ENCODE data around the gene SUFU. TPM values are rescaled to one million over a fixed set of nuclear protein-coding genes. Genes with fewer than 3 reads are reported as not detected.

SUFU gene
- total and polyA plus RNA-seq, 2 experiments from 2014 or later = 2.8 to 5.6 TPM

GRCh38 chr10:102648889-102649796 lies 145.4 kb downstream of the SUFU start:
- Mint-ChIP-seq H3K27ac (peak overlapping the region; percentile 72), H3K4me3 (peak overlapping the region; percentile 38), H3K9me3 (no peaks in the 10 kb centered on the region), H3K4me1 (peaks cover 62% of the 10 kb centered on the region), H3K27me3 (ENCODE audit: insufficient read depth, low read depth, poor library complexity) (peaks cover 30% of the 10 kb centered on the region), H3K36me3 (ENCODE audit: low read depth) (peaks cover 4% of the 10 kb centered on the region; the same call in 1 of the 3 replicates)
- TF ChIP-seq STAT1 (IDR thresholded peaks at IDR 0.05; ENCODE audit: unreplicated experiment) (no peak), ETS1 (IDR thresholded peaks at IDR 0.05) (no peak), CTCF (conservative IDR thresholded peaks at IDR 0.05; ENCODE audit: low read depth in 2 of 2) (no peak), ZNF114 (CRISPR knock-in tag; IDR thresholded peaks at IDR 0.05) (no peak)
- DNase-seq (ENCODE audit: low spot score) = peak; percentile 32
- Histone ChIP-seq H3F3A (replicated peaks; ENCODE audit: low read depth) (0 out of 2 replicates have a peak, but pooled peaks cover 4% of the 10 kb centered on the region), H3K4me2 (peak overlapping the region; percentile 72), H3K27ac (ENCODE audit: low read depth) (peak overlapping the region; percentile 77; the same call in 1 of the 2 replicates), H3K4me3 (peak overlapping the region; percentile 34; the same call in 1 of the 2 replicates), H3K36me3 (ENCODE audit: insufficient read depth) (no peaks in the 10 kb centered on the region), H3K27me3 (ENCODE audit: insufficient read depth) (0 out of 2 replicates have a peak, but pooled peaks cover 3% of the 10 kb centered on the region), H3K4me1 (ENCODE audit: insufficient read depth) (peaks cover 36% of the 10 kb centered on the region), H3K9me2 (ENCODE audit: insufficient read depth) (no peaks in the 10 kb centered on the region), H2AFZ (no peak overlapping the region), H4K20me1 (replicated peaks; ENCODE audit: insufficient read depth) (peaks cover 13% of the 10 kb centered on the region; the same call in 1 of the 2 replicates), H3K79me2 (replicated peaks; ENCODE audit: insufficient read depth) (peaks cover 78% of the 10 kb centered on the region)
- peak; percentile 12 for ATAC-seq

GRCh38 chr10:102649797-102650654 lies 146.3 kb downstream of the SUFU start:
- H3K4me3 Mint-ChIP-seq = peak overlapping the region; percentile 19; the same call in 2 of the 3 replicates
- TF ChIP-seq CREB1 (CRISPR knock-in tag; IDR thresholded peaks at IDR 0.05; ENCODE audit: low read depth) = no peak
- no peak for TF ChIP-seq ZNF462 (CRISPR knock-in tag; IDR thresholded peaks at IDR 0.05)
- no peak for TF ChIP-seq STAT1 (IDR thresholded peaks at IDR 0.05; ENCODE audit: unreplicated experiment)
- TF ChIP-seq EZH2 (IDR thresholded peaks at IDR 0.05; ENCODE audit: low read depth, unreplicated experiment) = no peak
- TF ChIP-seq ZNF331 (CRISPR knock-in tag; IDR thresholded peaks at IDR 0.05; ENCODE audit: low read depth) = no peak
- no peak for TF ChIP-seq ZNF114 (CRISPR knock-in tag; IDR thresholded peaks at IDR 0.05)

More at GRCh38 chr10:102649797-102650654, 146.3 kb downstream of the SUFU start:
- Mint-ChIP-seq H3K27me3 (ENCODE audit: insufficient read depth, low read depth, poor library complexity) (peaks cover 30% of the 10 kb centered on the region), H3K9me3 (no peaks in the 10 kb centered on the region), H3K27ac (peak overlapping the region; percentile 72; the same call in 1 of the 2 replicates), H3K36me3 (ENCODE audit: low read depth) (peaks cover 7% of the 10 kb centered on the region; the same call in 2 of the 3 replicates), H3K4me1 (peaks cover 62% of the 10 kb centered on the region)
- DNase-seq (ENCODE audit: low spot score) (peak; percentile 57), ATAC-seq (peak; percentile 19)
- peaks cover 36% of the 10 kb centered on the region for H3K4me1 ChIP-seq (ENCODE audit: insufficient read depth)
- H4K20me1 ChIP-seq (replicated peaks; ENCODE audit: insufficient read depth) = peaks cover 13% of the 10 kb centered on the region; the same call in 1 of the 2 replicates
- no peak overlapping the region for H2AFZ ChIP-seq
- no peaks in the 10 kb centered on the region for H3K27me3 ChIP-seq (ENCODE audit: insufficient read depth)
- peak overlapping the region; percentile 34; the same call in 1 of the 2 replicates for H3K4me3 ChIP-seq
- H3K79me2 ChIP-seq (replicated peaks; ENCODE audit: insufficient read depth) = peaks cover 78% of the 10 kb centered on the region
- H3F3A ChIP-seq (replicated peaks; ENCODE audit: low read depth) = 0 out of 2 replicates have a peak, but pooled peaks cover 4% of the 10 kb centered on the region
- no peaks in the 10 kb centered on the region for H3K9me2 ChIP-seq (ENCODE audit: insufficient read depth)
- peak overlapping the region; percentile 72 for H3K4me2 ChIP-seq
- H3K36me3 ChIP-seq (ENCODE audit: insufficient read depth) = no peaks in the 10 kb centered on the region
- peak overlapping the region; percentile 77 for H3K27ac ChIP-seq (ENCODE audit: low read depth)
